DND-41 (cell line): ENCODE results near the gene SEPTIN5.

Experiments used
- EZH2 ChIP-seq: IDR thresholded peaks from 3 replicates; pipeline ENCODE4 v1.6.1; 2012; ENCODE audit warnings: borderline replicate concordance, low read depth, mild to moderate bottlenecking, moderate library complexity, low read length, inconsistent platforms; ENCODE audit not compliant: severe bottlenecking
- TF ChIP-seq, protein P1 (sequence below): IDR thresholded peaks from 2 replicates; pipeline ENCODE4 v1.5.1; 2012; ENCODE audit warnings: borderline replicate concordance, low read length, moderate library complexity, mild to moderate bottlenecking; ENCODE audit not compliant: poor library complexity, severe bottlenecking; ENCODE audit errors: extremely low read depth

DNA sequence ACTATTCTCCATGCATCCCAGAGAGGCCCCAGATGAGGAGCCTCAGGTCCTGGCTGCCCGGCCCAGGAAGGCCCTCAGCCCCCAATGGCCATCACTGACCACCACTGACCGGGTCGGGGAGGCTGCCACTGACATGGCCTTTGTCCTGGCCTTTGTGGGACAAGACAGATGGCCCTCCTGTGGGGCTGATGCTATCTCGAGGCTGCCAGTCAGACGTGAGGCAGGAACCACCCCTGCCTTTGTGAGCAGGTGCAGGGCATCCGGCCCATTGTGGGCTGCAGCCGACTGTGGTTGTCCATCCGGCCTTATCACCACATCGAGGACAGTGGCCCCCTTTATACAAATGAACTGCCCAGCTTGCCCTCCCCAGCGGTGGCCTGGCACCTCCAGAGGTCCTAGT lies 14.5 kb downstream of the SEPTIN5 start:
- TF ChIP-seq, protein P1, sequence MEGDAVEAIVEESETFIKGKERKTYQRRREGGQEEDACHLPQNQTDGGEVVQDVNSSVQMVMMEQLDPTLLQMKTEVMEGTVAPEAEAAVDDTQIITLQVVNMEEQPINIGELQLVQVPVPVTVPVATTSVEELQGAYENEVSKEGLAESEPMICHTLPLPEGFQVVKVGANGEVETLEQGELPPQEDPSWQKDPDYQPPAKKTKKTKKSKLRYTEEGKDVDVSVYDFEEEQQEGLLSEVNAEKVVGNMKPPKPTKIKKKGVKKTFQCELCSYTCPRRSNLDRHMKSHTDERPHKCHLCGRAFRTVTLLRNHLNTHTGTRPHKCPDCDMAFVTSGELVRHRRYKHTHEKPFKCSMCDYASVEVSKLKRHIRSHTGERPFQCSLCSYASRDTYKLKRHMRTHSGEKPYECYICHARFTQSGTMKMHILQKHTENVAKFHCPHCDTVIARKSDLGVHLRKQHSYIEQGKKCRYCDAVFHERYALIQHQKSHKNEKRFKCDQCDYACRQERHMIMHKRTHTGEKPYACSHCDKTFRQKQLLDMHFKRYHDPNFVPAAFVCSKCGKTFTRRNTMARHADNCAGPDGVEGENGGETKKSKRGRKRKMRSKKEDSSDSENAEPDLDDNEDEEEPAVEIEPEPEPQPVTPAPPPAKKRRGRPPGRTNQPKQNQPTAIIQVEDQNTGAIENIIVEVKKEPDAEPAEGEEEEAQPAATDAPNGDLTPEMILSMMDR, result no peak
- no peak for TF ChIP-seq EZH2
